Stomach (tissue), 9 donors: Measurements from ENCODE around the gene SEC31B. TPM values are rescaled to one million over a fixed set of nuclear protein-coding genes. Genes with fewer than 3 reads are reported as not detected.

Experiments used
- DNase-seq, 2 donors: peaks; one replicate each; pipeline versions ENCODE4 v3.0.0 to v3.0.0-alpha.2; 2013 to 2019
- H3K27ac ChIP-seq, 5 donors: fragments of 200-600 bp in 4 of 5; sonication (generic) in 4 of 5; one replicate each; pipeline ENCODE4 v1.5.1; 2013 to 2019; ENCODE audit warnings: mild to moderate bottlenecking in 1 of 5, moderate library complexity in 1 of 5
- H3K27me3 ChIP-seq, 3 donors: fragments of 200-600 bp; sonication (generic); one replicate each; pipeline ENCODE4 v1.5.1; 2017 to 2019; ENCODE audit warnings: mixed run types in 1 of 3
- H3K36me3 ChIP-seq, 4 donors: fragments of 200-600 bp; sonication (generic); 1 replicate in 3 of 4; 2 replicates in 1 of 4; pipeline ENCODE4 v1.5.1; 2016 to 2019
- H3K4me1 ChIP-seq, 4 donors: fragments of 200-600 bp; sonication (generic); one replicate each; pipeline ENCODE4 v1.5.1; 2016 to 2019
- H3K4me3 ChIP-seq, 4 donors: fragments of 200-600 bp; sonication (generic) in 3 of 4; one replicate each; pipeline ENCODE4 v1.5.1; 2016 to 2019; ENCODE audit warnings: mild to moderate bottlenecking in 1 of 4
- H3K9me3 ChIP-seq, 4 donors: fragments of 200-600 bp; sonication (generic); one replicate each; pipeline ENCODE4 v1.5.1; 2016 to 2019
- CTCF ChIP-seq, 7 experiments: fragments of 450-650 bp in 4 of 7; fragments of 200-600 bp in 3 of 7; sonication (generic) in 3 of 7; IDR thresholded peaks; one replicate each; pipeline ENCODE4 v1.5.1; 2016 to 2019; ENCODE audit warnings: antibody characterized with exemption in 7 of 7, control low read depth in 2 of 7, mild to moderate bottlenecking in 1 of 7
- EP300 ChIP-seq: sonication (generic); formaldehyde crosslinking; IDR thresholded peaks from one replicate; pipeline ENCODE4 v1.6.1; 2017; ENCODE audit warnings: antibody characterized with exemption
- POLR2A ChIP-seq, 4 donors: fragments of 450-650 bp; IDR thresholded peaks; one replicate each; pipeline ENCODE4 v1.6.1; 2016; ENCODE audit warnings: antibody characterized with exemption in 4 of 4, control low read depth in 2 of 4, mild to moderate bottlenecking in 1 of 4, moderate library complexity in 1 of 4
- POLR2AphosphoS5 ChIP-seq, 3 donors: sonication (generic); formaldehyde crosslinking; IDR thresholded peaks; one replicate each; pipeline ENCODE4 v1.6.1; 2016; ENCODE audit warnings: antibody characterized with exemption in 3 of 3
- WGBS, 5 donors: extraction: QIAGEN DNeasy Blood & Tissue Kit in 3 of 5; methylation state at CpG; one replicate each; pipeline versions ENCODE4 v1.1.5 to v1.1.7; 2013 to 2018; 5-methylcytosine and 5-hydroxymethylcytosine counted together
- intact Hi-C: fragments of 100-400 bp; cut with DNase I; formaldehyde crosslinking; loops from one replicate; pipeline ENCODE4 v1.15.1; 2023; ENCODE audit warnings: low total_unique reads
- polyA plus RNA-seq, 3 donors: library from polyadenylated mRNA; stranded (reverse); fragments of 200-250 nt; gene quantifications; one replicate each; pipeline ENCODE4 v1.2.3, GENCODE V29; 2013
- total RNA-seq, 5 donors: library from RNA; depleted of rRNA; stranded (reverse); fragments of >200 nt; gene quantifications; one replicate each; pipeline versions ENCODE4 v1.1.0 to v1.2.3, GENCODE V29; 2014 to 2016
- donor health status: healthy with polysubstance abuse.
- donor health status: Bipolar disorder and iron deficiency.
- donor health status: healthy.

SEC31B gene
- total and polyA plus RNA-seq, 8 donors, result 0.68 to 47.4 (median 8.5) TPM

DNA sequence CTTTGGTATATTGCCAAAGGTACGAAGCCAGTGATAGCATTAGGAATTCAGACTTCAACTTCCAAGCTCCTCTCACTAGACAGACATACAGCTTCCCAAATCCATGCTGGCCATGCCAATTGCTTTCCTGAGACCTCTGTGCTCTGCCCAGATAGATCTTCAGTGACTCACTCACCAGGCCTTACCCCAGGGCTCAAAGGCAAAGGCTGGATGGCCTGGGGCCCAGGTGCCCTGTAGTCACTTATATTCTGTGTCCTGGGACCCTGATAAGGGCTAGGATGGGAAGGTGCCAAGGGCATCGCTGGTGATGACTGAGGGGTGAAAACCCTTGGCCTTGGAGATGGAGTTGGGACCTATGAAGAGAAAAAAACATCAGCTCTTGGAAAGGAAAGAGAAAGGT, 29.1 kb downstream of the SEC31B start:
- Histone ChIP-seq H3K9me3 (no peaks in the 10 kb centered on the region), H3K4me1 (no peaks in the 10 kb centered on the region), H3K4me3 (no peak overlapping the region), H3K27ac (no peak overlapping the region), H3K36me3 (peaks cover 19 to 91% (median 82%) of the 10 kb centered on the region in 4 donors), H3K27me3 (no peaks in the 10 kb centered on the region)
- WGBS, 5 donors, result 87 to 94% (median 89%) methylated on average over 2 of the region's 2 CpGs
- intact Hi-C loops, result no loop called here
- DNase-seq, result no peak
- TF ChIP-seq EP300 (no peak), POLR2A (IDR thresholded peaks at IDR 0.05) (no peak), POLR2AphosphoS5 (IDR thresholded peaks at IDR 0.05) (no peak), CTCF (IDR thresholded peaks at IDR 0.05) (no peak)

- Histone ChIP-seq H3K4me1 (no peaks in the 10 kb centered on the region), H3K9me3 (no peaks in the 10 kb centered on the region), H3K4me3 (no peak overlapping the region), H3K36me3 (peaks cover 19 to 86% (median 71%) of the 10 kb centered on the region in 4 donors), H3K27ac (no peak overlapping the region), H3K27me3 (no peaks in the 10 kb centered on the region)
- no peak for DNase-seq
- TF ChIP-seq CTCF (IDR thresholded peaks at IDR 0.05) (no peak), POLR2A (IDR thresholded peaks at IDR 0.05) (no peak), POLR2AphosphoS5 (IDR thresholded peaks at IDR 0.05) (no peak), EP300 (no peak)
- intact Hi-C loops, result no loop called here
- 89 to 93% (median 91%) methylated on average over 5 of the region's 5 CpGs for WGBS, 5 donors
Observed at GRCh38 chr10:100489396-100489795, 30.3 kb downstream of the SEC31B start.

DNA sequence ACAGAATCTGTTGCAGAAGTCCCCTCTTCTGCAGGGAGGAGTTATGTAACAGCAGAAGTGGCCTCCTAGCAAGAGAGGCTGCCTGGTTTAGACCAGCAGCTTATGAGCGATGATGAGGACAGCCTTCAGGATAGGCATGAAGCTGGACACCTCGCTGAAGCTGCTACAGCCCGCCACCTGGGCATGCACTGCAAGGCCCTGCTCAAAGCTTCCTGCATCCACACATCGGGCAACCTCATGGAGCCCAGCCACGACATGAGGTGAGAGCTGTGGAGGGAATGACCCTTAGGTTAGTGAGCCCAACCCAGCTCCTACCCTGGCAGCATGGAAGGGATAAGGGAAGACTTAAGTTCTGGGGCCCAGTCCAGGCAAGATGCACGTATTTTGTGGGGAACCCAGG, 32.1 kb downstream of the SEC31B start:
- intact Hi-C loops, result no loop called here
- 89 to 100% (median 93%) methylated on average over 2 to 6 of the region's 6 CpGs for WGBS, 5 donors

GRCh38 chr10:100485801-100486495, 33.7 kb downstream of the SEC31B start:
- no peak for DNase-seq
- WGBS, 5 donors, result 87 to 91% (median 89%) methylated on average over 10 of the region's 10 CpGs

More for the DNA sequence above, 32.1 kb downstream of the SEC31B start:
- Histone ChIP-seq H3K36me3 (peaks cover 19 to 67% (median 55%) of the 10 kb centered on the region in 4 donors), H3K4me3 (no peak overlapping the region), H3K27me3 (peaks cover 0 to 7% (median 2%) of the 10 kb centered on the region in 3 donors), H3K9me3 (no peaks in the 10 kb centered on the region), H3K4me1 (peaks cover 5 to 9% (median 7%) of the 10 kb centered on the region in 4 donors), H3K27ac (no peak overlapping the region)
- TF ChIP-seq POLR2AphosphoS5 (IDR thresholded peaks at IDR 0.05), result no peak
- TF ChIP-seq EP300, result no peak
- TF ChIP-seq POLR2A (IDR thresholded peaks at IDR 0.05), result no peak
- no peak for TF ChIP-seq CTCF (IDR thresholded peaks at IDR 0.05)
- DNase-seq, result no peak

More at GRCh38 chr10:100485801-100486495, 33.7 kb downstream of the SEC31B start:
- Histone ChIP-seq H3K4me1 (peaks cover 14 to 23% (median 17%) of the 10 kb centered on the region in 4 donors), H3K27me3 (peaks cover 0 to 19% (median 10%) of the 10 kb centered on the region in 3 donors), H3K36me3 (peaks cover 19 to 57% (median 44%) of the 10 kb centered on the region in 4 donors), H3K9me3 (no peaks in the 10 kb centered on the region), H3K4me3 (no peak overlapping the region), H3K27ac (no peak overlapping the region)
- TF ChIP-seq POLR2A (IDR thresholded peaks at IDR 0.05) (no peak), CTCF (IDR thresholded peaks at IDR 0.05) (no peak), EP300 (no peak), POLR2AphosphoS5 (IDR thresholded peaks at IDR 0.05) (no peak)
- intact Hi-C loops, result no loop called here
